Activated CD8-positive, alpha-beta T cell treated with anti-CD3 and anti-CD28 coated beads for 36 hours (primary cell): ENCODE measurements around the gene ZNF365. TPM values are rescaled to one million over a fixed set of nuclear protein-coding genes. Genes with fewer than 3 reads are reported as not detected.

Experiments
- ATAC-seq: fragments of 200-7000 bp; cut with Tn5 transposase; one replicate; pipeline ENCODE4 v1.10.0; 2021; ENCODE audit warnings: mild to moderate bottlenecking, moderate library complexity
- CTCF ChIA-PET: fragments of 350-600 bp; sonication (Branson Sonifier 250); formaldehyde crosslinking; loops from one replicate; lab custom pipeline; 2021; ENCODE audit warnings: antibody characterized with exemption; lab: Charles Lee
- POLR2A ChIA-PET: fragments of 350-600 bp; sonication (Branson Sonifier 250); formaldehyde crosslinking; loops from one replicate; lab custom pipeline; 2021; ENCODE audit warnings: antibody characterized with exemption; lab: Charles Lee
- DNase-seq: peaks from one replicate; pipeline ENCODE4 v3.0.0-alpha.2; 2020
- H3K27ac Mint-ChIP-seq: one replicate; pipeline ENCODE4 v1.8.0; 2021; ENCODE audit warnings: mild to moderate bottlenecking, mixed read lengths
- H3K27me3 Mint-ChIP-seq: one replicate; pipeline ENCODE4 v1.8.0; 2021; ENCODE audit warnings: mixed read lengths
- H3K36me3 Mint-ChIP-seq: one replicate; pipeline ENCODE4 v1.8.0; 2021; ENCODE audit warnings: low read depth, mixed read lengths
- H3K4me1 Mint-ChIP-seq: one replicate; pipeline ENCODE4 v1.8.0; 2021; ENCODE audit warnings: low read depth, mixed read lengths
- H3K4me3 Mint-ChIP-seq: one replicate; pipeline ENCODE4 v1.8.0; 2021; ENCODE audit warnings: mild to moderate bottlenecking, moderate library complexity, mixed read lengths
- H3K9me3 Mint-ChIP-seq: one replicate; pipeline ENCODE4 v1.8.0; 2021; ENCODE audit warnings: mixed read lengths
- intact Hi-C: fragments of 100-400 bp; cut with micrococcal nuclease; formaldehyde crosslinking; loops from one replicate; pipeline ENCODE4 v1.10.0; 2022
- total RNA-seq, 2 experiments: library from RNA; stranded (reverse); gene quantifications; one replicate each; pipeline ENCODE4 v1.2.3, GENCODE V29; 2021
- TF ChIP-seq, protein P1 (sequence below): fragments of 200-600 bp; IDR thresholded peaks from one replicate; pipeline ENCODE4 v1.8.0; 2022; ENCODE audit warnings: antibody characterized with exemption, mild to moderate bottlenecking

Gene ZNF365
- total RNA-seq, 2 experiments from 2014 or later, result not detected

DNA sequence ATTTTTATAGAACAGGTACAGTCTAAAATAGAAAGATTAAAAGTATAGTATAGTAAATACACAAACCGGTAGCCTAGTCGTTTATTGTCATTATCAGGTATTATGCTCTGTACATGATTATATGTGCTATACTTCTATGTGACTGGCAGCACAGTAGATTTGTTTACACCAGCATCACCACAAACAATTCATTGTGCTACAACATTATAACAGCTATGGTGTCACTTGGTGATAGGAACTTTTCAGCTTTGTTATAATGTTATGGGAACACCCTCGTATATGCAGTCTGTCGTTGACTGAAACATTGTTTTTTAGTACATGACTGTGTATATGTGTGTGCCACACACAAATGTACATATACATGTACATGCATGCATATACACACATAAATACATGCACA lies 19.1 kb downstream of the ZNF365 start:
- CTCF ChIA-PET, result no interaction called here
- Mint-ChIP-seq H3K36me3 (no peaks in the 10 kb centered on the region), H3K4me3 (no peak overlapping the region), H3K27me3 (peaks cover 14% of the 10 kb centered on the region), H3K27ac (no peak overlapping the region), H3K9me3 (no peaks in the 10 kb centered on the region), H3K4me1 (no peaks in the 10 kb centered on the region)
- no peak for DNase-seq
- POLR2A ChIA-PET, result no interaction called here
- ATAC-seq, result no peak
- intact Hi-C loops, result no loop called here
- TF ChIP-seq, protein P1, sequence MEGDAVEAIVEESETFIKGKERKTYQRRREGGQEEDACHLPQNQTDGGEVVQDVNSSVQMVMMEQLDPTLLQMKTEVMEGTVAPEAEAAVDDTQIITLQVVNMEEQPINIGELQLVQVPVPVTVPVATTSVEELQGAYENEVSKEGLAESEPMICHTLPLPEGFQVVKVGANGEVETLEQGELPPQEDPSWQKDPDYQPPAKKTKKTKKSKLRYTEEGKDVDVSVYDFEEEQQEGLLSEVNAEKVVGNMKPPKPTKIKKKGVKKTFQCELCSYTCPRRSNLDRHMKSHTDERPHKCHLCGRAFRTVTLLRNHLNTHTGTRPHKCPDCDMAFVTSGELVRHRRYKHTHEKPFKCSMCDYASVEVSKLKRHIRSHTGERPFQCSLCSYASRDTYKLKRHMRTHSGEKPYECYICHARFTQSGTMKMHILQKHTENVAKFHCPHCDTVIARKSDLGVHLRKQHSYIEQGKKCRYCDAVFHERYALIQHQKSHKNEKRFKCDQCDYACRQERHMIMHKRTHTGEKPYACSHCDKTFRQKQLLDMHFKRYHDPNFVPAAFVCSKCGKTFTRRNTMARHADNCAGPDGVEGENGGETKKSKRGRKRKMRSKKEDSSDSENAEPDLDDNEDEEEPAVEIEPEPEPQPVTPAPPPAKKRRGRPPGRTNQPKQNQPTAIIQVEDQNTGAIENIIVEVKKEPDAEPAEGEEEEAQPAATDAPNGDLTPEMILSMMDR, result no peak

DNA sequence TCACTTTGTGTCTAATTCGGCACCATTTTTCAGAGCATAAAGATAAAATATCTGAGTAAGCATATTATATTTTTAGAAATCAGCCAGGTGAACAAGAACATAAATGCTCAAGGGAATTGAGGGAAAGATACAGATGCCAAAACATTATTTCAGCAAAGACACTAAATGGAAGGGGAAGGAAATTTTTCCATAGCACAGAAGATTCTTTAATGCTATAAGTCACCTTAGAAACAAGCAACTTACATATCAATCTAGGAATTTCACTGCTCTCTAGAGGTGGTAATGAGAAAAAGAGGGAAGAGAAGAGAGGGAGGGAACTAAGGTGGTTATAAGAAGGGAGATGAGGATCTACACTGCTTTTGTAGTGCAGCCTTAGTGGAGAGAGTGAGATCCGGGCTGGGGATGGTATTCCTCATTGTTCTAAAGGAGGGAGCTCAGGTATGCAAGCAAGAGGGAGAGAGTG lies 20.4 kb downstream of the ZNF365 start:
- peaks cover 14% of the 10 kb centered on the region for H3K27me3 Mint-ChIP-seq
- H3K4me3 Mint-ChIP-seq, result no peak overlapping the region
- ChIA-PET CTCF (no interaction called here), POLR2A (no interaction called here)
- intact Hi-C loops, result no loop called here
- no peaks in the 10 kb centered on the region for H3K4me1 Mint-ChIP-seq
- TF ChIP-seq, protein P1, result no peak
- ATAC-seq, result no peak
- no peaks in the 10 kb centered on the region for H3K36me3 Mint-ChIP-seq
- H3K9me3 Mint-ChIP-seq, result no peaks in the 10 kb centered on the region
- no peak for DNase-seq
- no peak overlapping the region for H3K27ac Mint-ChIP-seq

DNA sequence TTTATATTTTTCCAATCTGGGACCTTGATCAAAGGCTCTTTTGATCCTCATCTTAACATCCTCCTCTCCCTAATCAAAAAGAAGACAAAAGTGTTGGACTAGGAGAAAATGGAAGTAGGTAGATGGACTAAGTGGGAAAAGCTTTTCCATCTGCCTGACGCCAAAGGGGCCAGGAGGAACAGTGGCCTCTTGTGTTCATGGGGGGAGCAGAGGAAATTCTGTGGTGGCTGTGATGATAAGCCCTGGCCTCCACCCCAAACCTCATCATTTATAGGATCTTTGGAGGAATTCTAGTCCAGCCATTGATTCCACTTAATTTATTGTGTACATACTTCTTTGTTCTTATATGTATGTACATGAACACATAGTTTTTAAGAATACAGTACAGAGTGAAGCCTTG lies 21.7 kb downstream of the ZNF365 start:
- Mint-ChIP-seq H3K4me3 (no peak overlapping the region), H3K9me3 (no peaks in the 10 kb centered on the region), H3K27me3 (peaks cover 14% of the 10 kb centered on the region), H3K36me3 (no peaks in the 10 kb centered on the region), H3K27ac (no peak overlapping the region), H3K4me1 (no peaks in the 10 kb centered on the region)
- ChIA-PET POLR2A (no interaction called here), CTCF (no interaction called here)
- TF ChIP-seq, protein P1, result no peak
- no peak for DNase-seq
- intact Hi-C loops, result no loop called here
- ATAC-seq, result no peak

DNA sequence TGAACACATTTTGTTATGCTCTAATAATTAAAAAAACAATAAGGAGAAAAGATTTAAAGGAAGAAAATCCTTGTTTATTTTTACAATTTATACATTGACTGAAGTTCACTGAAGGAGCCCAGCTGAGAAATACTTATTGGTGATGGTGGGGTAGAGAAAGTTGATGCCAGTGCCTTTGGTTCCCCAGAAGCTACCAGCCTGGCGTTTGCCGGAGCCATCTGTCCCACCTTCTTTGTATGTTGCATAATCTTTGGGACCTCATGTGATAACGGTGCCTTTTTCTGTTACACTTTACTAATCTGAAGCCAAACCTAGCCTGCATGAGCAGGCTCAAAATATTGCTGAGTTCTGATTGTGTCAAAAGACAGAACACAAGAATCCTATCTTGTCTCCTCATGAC lies 22.7 kb downstream of the ZNF365 start:
- intact Hi-C loops, result no loop called here
- peaks cover 14% of the 10 kb centered on the region for H3K27me3 Mint-ChIP-seq
- H3K27ac Mint-ChIP-seq, result no peak overlapping the region
- H3K4me3 Mint-ChIP-seq, result no peak overlapping the region
- ChIA-PET CTCF (no interaction called here), POLR2A (no interaction called here)
- ATAC-seq (no peak), DNase-seq (no peak)
- no peaks in the 10 kb centered on the region for H3K36me3 Mint-ChIP-seq
- no peaks in the 10 kb centered on the region for H3K4me1 Mint-ChIP-seq
- H3K9me3 Mint-ChIP-seq, result no peaks in the 10 kb centered on the region
- TF ChIP-seq, protein P1, result no peak

DNA sequence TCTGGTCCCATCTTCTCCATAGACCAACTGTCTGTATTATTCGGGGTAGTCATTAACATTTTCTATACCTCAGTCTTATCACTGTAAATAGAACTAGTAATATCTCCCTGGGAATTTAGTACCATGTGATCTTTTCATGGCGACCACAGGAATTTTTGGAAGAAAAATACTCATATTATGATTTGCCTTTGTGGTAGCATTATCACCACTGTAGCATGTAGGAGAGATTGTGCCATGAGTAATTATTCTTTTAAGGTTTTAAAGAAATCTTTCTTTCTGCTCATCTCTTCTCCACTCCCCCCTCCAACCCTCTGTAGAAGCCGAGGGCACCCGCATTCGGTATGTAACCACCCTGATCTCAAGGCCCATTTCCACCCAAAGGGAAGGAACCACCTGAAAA lies 25.0 kb downstream of the ZNF365 start:
- no peak for ATAC-seq
- DNase-seq, result no peak
- TF ChIP-seq, protein P1, result no peak
- Mint-ChIP-seq H3K9me3 (no peaks in the 10 kb centered on the region), H3K27me3 (peaks cover 14% of the 10 kb centered on the region), H3K36me3 (no peaks in the 10 kb centered on the region), H3K4me1 (no peaks in the 10 kb centered on the region), H3K27ac (no peak overlapping the region), H3K4me3 (no peak overlapping the region)
- intact Hi-C loops, result no loop called here
- POLR2A ChIA-PET, result no interaction called here
- CTCF ChIA-PET, result no interaction called here
